GM19463 (cell line): ENCODE data around the gene C1QTNF2.

ENCODE experiments used
- ATAC-seq: cut with Tn5 transposase; IDR thresholded peaks from one replicate; pipeline ENCODE4 v1.9.1; 2021; ENCODE audit warnings: mild to moderate bottlenecking, moderate library complexity; ENCODE audit not compliant: unreplicated experiment

C1QTNF2 gene

DNA sequence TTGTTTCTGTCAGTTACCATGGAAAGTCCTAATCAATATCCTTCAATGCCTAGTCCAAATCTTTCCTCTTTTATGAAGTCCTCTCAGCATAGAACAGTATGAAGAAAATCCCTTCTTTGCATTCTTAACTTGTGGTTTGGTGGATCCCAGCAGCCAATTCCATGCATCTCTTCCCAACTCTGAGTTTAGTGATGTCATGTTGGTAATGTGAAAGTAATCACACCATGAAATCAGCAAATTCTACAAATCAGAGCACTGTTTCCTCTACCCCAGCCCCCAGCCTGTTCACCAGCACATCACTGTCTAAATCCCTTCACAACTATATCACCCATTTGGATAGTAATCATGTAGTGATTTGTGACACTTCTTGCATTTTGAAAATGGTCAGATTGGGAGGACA lies 4.7 kb upstream of the C1QTNF2 start:
- ATAC-seq, result no peak

DNA sequence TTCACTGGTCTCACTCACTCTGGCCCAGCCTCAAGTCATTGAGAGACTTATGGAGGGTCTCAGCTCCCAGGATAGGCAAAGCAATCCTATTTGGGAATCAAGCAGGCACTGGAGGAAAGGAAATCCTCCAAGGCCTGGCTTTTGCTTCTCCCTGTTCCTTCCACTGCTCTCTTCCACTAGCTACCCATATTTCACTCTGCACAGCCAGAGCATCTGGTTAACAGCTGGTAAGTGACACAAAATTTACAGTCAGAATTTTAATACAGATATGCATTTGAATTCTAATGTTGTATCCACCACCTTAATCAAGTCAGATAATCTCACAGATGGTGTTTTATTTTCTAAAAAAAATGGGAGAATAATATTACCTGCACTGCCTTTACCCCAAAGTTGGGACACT lies 868 bp upstream of the C1QTNF2 start:
- no peak for ATAC-seq

DNA sequence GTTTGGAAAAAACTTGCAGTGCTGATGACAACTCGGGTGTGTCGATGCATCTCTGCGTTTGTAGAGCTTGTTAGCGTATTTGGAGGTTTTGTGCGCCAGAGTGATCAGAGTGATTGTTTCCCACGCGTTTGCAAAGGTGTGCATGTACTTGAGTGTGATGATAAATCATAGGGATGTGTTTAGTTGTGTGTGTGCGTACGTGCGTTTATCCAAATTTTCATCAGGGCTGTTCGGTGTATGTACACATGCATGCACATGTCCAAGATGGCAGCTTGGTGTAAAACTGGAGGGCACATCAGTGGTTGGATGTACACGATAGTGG lies 248 bp upstream of the C1QTNF2 start:
- ATAC-seq, result no peak

DNA sequence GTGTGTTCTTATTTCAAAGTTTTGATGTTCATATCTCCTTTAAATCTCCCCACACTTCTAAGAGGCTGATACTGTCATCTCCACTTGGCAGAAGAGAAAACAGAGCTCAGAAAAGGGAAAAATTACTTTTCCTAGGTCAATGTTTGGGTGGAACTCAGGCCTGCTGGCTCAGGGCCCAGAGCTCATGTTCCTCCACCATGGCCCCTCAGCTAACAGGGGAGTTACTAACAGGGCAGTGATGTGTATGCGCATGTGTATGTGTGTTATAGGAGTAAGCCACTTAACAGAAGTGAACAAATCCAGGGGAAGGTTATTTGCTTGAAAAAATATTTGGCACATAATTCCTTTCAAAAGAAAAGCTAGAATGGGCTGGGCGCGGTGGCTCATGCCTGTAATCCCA lies 2.5 kb downstream of the C1QTNF2 start:
- no peak for ATAC-seq

DNA sequence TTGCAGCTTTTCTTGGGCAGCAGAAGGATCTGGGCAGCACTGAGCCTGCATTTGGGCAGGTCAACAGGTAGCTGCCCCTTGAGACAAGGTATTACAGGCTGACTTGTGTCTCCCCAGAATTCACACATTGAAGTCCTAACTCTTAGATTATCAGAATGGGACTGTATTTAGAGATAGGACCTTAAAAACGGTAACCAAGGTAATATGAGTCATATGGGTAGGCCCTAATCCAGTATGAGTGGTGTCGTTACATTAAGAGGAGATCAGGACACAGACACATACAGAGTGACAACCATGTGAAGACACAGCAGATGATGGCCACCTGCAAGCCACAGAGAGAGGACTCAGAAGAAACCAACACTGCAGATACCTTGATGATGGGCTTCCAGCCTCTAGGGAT lies 3.2 kb downstream of the C1QTNF2 start:
- ATAC-seq, result no peak

DNA sequence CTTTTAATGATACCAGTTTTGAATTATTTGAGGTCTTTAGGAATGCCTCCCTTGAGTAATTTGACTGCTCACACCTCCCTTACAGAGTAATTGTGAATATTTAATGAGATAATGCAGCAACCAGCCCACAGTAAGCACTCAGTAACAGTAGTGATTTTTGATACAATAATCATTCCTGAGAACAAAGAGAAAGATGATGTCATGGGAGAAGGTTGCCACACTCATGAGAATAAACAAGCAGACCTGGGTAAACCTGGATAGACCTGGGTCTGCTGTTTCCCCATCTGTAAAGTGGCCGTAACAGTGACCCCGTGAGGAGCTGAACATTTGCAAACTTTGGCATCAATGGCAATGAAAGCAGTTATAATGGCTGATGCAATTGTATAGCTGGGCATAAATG lies 4.2 kb downstream of the C1QTNF2 start:
- ATAC-seq, result no peak

DNA sequence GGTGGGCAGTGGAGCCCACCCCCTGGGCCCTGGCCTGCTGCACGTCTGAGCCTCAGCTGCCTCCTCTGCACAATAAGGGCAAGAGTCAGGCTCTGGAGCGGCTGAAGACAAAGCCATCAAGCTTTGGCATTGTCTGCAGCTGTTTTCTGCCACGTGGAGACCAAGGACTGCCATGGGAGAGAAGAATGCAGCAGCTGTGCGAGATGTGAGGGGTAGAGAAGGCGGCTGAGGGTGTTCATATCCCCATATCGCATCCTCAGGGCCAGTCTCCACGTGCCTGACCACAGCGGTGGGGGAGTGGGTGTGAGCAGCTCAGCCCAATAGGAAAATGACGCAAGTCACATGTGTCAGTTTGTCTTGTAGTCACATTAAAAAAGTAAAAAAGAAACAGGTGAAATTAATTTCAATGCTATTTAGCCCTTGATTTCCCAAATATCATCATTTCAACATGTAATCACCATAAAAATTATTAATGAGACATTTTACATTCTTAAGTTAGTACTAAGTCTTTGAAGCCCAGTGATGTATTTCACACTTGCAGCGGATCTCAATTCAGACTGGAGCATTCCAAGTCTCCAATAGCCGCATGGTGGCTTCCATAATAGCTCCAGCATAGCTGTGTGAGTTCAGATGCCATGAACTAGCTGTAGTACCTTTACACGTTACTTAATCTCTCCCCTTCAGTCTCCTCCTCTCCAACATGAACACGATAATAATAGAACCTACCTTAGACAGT lies 6.6 kb downstream of the C1QTNF2 start:
- ATAC-seq, result no peak

DNA sequence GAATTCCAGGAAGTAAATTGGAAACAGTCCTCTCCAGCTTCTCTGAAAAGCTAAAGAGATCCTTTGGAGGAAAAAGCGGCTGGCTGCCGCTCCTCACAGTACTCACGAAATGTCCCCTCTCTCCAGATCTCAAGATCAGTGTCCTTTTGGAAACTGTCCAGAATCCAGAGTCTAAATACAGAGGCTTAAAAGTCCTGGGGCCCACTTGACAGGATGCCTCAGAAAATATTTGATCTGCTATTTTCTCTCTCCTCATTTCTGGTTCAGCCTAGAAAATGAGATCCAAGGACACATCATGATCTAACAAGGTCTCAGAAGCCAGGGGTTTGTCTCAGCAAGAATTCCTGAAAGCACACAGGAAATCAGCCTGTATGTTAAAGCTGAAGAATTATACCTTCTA lies 7.2 kb downstream of the C1QTNF2 start:
- ATAC-seq, result no peak

DNA sequence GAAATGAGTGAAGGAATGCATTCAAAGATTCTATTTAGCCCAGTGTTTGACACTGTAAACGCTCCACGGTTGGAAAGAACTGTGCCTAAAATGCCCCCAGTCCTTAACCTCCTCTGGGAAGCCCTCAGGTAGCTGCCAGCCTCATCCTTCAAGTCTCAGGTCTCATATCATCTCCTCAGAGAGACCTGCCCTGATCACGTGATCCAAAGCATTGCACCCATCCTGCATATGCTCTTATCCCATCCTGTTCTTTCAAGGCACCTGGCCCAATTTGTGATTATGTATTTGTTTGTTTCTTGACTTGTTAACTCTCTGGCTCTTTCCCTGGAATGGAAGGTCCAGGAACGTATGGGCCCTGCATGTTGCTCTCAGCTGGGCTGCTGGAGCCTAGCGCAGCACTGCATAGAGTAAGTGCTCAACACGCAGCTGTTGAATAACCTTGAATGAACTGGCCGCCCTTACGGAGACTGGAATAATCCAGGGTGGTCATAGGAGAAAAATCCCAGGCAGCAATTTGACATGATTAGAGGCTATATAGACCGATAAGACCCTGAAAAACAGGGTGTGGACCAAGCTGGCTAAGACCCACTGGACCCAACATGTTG lies 8.7 kb downstream of the C1QTNF2 start:
- no peak for ATAC-seq

DNA sequence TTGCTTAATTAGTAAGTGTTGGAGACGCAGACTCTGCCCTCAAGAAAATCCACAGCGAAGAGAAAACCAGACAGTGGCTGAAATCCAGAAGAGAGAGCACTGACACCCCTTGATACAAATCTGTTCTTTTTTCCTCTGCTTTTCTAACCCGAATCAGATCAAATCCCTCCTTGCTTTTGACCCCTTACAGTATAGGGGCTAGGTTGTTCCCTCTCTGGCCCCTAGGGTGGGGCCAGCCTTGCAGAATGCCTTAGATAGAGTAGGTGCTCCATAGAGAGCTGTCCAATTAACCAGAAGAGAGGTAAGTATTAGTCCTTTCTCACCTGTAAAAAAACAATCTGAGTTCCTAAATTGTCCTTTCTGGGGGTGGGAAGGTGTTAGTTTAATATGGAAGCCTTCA lies 10.1 kb downstream of the C1QTNF2 start:
- no peak for ATAC-seq

DNA sequence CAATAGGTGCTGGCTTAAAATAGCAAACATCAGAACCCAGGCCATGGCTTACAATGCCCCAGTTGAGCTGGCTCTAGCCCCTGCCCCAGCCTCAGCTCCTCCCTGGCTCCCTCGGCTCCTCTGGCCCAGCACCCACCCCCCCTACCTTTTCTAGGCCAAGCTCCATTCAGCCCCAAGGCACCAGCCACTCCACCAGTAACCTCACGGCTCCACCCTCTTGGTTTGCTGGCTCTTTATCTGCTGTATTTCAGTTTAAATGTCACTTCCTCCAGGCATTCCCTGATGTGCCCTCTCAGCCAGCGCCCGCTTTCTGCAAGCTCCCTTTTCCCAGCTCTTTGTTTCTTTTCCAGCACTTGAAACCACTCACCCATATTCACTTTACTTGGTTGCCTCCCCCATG lies 10.6 kb downstream of the C1QTNF2 start:
- ATAC-seq, result no peak

DNA sequence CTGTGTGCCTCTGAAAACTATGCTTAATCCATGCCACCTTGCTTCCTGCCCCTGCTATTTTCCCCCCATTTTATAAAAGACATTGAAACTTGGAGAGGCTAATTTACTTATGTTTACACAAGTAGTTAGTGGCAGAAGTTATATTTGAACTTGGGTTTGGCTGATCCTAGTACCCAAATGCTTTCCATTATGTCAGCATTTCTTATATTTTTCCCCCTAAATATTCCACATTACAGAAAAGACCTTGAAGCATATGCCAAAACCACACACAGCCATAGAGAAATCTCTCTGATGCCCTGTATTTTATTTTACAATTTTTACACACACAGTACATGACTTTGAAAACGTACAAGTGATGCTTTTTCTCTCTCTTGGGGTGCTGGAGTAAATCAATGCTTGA lies 11.2 kb downstream of the C1QTNF2 start:
- ATAC-seq, result no peak

DNA sequence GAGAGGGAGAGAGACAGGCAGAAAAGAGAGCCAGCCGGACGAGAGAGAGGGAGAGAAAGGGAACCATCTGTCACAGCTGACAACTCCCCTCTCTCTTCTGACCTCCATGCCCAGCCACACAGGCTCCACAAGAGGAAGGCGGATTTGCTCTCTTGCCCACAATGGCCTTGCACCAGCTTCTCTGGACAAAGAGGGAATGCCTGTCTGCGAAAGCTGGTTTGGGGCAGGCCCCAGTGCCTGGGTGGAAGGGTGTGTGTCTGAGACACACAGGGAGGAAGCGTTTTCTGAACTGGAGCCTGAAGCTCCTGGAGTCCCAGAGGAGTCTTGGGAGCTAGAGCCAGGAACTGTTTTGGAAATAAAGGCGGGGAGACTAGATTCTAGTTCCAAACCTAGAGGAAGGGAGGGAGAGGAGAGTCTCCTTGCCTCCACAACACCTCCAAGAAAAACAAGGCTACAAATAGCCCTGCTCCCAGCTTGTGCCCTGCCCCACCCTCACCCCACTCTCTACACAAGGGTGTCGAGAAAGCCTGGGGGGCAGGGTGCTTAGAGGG lies 12.5 kb downstream of the C1QTNF2 start:
- ATAC-seq, result no peak

DNA sequence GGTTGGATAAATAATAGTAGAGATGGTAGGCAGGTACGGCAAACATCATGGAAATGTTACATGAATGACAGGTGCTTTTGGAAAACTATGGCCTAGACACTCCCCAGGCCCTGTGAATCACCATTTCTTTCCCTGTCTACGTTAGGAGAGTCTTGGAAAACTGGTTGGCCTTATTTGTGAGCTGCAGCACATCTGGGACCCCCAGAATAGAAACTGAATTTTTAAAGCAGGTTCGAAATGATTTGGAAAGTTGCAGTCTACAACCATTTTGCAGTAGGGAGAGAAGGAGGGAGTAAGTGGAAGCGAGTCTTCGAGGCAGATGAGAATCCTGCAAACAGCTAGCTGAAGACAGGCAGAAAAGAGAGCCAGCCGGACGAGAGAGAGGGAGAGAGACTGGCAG lies 13.0 kb downstream of the C1QTNF2 start:
- no peak for ATAC-seq

DNA sequence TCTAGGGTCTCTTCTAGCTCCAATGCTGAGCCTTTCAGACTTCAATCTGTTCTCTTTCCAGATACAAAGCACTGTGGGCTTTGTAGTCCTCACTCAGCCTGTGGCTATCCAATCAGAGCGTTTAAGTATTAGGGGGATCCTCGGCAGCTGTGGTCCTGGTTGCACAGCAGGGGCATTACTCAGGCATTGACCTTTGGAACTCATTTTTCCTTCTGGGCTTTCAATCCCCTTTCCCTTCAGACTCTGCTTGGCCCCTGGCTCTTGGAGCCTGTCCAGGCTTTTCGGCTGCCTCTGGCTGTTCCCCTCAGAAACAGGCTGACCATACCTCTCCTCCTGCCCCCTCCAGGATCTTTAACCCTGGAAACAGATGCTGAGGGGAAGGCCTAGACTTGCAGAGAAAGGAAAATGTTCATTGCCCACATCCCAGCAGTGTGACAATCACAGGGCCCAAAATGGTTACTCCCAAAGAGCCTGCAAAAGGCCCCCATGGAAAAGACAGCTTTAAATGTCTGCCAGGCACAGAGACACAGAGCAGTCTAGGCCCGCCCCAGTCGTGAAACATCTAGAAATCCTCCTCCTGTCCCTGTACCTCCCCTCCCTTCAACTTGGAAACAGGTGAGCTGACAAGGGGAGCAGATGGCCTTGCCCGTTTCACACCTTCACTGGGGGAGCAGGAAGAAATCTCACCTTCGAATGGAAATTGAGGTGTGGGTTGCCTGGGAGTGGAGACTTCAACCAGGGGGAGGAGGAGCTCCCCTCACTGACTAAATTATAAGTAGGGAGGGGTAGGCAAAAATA lies 13.7 kb downstream of the C1QTNF2 start:
- no peak for ATAC-seq

DNA sequence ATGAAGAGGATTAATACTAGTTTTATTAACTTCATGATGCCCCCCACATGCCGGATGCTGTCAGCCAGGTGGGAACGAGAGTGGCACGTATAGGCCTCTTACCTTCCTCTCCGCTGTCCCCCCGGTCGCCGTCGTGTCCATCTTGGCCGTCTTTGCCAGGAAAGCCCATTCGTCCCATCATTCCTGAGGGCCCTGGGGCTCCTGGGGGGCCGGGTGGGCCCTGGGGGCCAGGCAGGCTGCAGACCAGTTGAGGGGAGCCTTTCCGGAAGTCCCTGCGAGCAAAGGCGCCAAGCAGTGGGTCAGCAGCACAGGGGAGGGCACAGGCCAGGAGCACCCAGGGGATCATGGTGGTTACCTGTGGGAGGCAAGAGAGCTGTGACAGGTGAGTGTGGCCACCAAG lies 15.8 kb downstream of the C1QTNF2 start:
- ATAC-seq, result no peak

DNA sequence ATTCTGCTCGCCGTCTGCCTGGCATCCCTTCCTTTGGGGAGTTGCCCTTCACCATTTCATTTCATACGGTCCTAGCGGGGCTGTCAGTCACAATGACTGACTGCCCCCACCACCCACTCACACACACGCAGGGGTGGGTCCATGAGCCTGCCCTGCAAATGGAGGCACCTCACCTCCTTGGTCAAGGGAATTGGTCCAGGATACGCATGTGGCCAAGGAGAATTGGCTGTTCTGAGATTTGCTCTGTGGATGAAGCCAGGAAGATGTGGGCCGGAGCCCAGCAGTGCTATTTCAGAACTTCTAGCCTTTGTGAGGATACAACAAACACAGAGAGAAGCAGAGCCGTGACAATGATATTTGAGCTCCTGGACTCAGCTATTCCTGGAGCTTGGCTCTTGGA lies 17.0 kb downstream of the C1QTNF2 start:
- no peak for ATAC-seq

DNA sequence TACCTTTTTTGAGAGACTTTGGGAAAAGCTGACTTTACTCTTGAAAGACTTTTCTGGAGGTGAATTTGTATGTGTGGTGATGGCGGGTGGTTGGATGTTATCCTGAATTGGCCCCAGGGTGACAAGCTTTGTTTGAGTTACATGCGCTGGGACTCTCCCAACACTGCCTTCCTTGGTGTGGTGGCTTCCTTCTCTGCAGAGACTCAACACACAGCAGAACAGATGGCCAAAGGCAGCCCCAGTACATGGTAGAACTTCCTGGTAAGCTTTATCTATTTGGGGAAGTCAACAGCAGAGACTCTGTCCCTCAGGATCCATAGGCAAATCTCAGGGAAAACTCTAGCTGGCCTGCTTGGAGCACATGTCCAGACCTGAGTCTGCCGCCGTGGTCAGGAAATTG lies 18.1 kb downstream of the C1QTNF2 start:
- ATAC-seq, result no peak

DNA sequence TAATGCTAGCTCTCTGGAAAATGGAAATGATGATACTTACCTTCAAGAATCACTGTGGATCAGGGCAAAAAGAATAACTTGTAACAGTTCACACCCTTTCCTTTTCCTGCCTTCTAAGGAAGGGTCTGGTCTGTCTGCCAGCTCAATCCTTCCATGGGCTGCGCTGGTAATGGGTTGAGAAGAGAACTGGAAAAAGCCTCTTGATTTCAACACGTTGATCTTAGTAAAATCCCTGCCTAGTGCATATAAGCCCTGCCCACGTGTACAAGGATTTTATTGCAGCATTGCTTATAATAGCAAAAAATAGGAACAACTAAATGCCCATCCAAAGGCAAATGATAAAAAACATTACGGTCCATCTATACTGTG lies 20.5 kb downstream of the C1QTNF2 start:
- no peak for ATAC-seq

DNA sequence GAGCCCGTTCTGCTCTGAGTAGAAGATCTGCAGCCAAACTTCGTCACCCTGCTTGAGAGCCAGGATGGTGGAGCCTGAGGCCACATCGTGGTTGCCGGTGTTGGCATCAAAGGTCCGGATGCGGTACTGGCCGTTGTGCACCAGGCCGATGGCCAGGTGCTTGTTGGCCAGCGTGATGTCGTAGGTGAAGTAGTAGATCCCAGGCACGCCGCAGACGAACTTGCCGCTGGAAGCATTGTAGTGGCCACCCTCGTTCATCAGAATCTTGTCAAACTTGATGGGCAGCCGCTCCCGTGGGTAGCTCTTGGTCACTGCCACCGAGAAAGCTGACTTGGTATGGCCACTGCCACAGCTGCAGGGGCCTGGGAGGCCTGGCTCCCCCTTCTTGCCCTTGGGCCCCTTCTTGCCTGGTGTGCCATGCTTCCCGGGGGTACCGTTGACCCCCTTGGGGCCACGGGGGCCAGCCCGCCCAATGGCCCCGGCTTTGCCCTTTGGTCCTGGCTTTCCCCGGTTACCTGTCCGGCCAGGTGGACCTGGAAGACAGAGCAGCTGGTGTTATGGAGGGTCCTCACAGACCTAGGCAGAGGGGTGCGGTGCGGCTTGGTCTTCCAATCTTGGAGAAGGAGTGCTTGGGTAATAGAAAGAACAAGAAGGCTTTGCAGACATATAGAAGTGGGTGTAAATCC lies 21.0 kb downstream of the C1QTNF2 start:
- no peak for ATAC-seq

DNA sequence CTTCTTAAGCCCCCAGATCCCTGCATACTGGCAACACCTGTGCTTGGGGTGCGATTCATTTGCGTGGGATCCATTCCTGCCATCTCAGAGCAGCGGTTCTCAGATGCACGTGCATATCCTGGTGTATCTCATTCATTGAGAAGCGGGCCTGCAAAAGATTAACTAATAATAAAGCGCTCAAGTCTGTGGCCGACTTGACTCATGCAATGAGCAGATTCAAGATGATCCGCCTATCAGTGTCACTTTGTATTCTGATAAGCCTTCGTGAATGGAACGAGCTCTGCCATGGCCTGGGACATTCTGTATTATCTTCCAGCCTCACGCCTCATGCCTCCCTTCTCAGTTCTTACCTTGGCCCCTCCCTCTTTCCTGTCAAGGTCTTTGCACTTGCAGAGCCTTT lies 22.3 kb downstream of the C1QTNF2 start:
- ATAC-seq, result no peak

DNA sequence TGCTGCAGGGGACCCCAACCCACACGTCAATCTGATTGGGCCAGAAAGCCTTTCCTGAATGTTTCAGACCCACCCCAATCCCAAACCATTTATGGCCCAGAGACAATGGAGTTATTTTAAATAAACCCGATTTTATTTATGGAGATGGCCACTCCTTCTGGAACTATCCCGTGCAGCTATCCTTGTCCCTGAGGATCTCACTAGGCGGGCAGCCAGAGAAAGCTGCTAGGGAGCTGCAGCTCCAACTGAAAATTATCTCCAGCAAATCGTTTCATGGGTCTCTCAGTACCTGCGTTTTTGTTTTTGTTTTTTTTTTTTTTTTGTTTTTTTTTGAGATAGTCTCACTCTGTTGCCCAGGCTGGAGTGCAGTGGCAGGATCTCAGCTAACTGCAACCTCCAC lies 23.0 kb downstream of the C1QTNF2 start:
- ATAC-seq, result no peak
